RWPE1 (cell line): ENCODE results near the gene IGFBP3.

ENCODE experiments used
- CTCF ChIA-PET: fragments of 350-600 bp; sonication (Branson Sonifier 250); formaldehyde crosslinking; extraction: SDS; loops from one replicate; lab custom pipeline; 2021; lab: Yijun Ruan, JAX
- POLR2A ChIA-PET: fragments of 400-600 bp; formaldehyde crosslinking; extraction: SDS; loops from one replicate; lab custom pipeline; 2020; ENCODE audit warnings: antibody characterized with exemption; ENCODE audit not compliant: low non-redundant PET; lab: Yijun Ruan, JAX
- DNase-seq: peaks from one replicate; pipeline ENCODE4 v3.0.0; 2012; ENCODE audit warnings: low spot score
- H3K27ac ChIP-seq: fragments of 450-650 bp; 2 replicates; pipeline ENCODE4 v1.5.1; 2017
- TF ChIP-seq, protein P1 (sequence below): fragments of 450-650 bp; conservative IDR thresholded peaks from 2 replicates; pipeline ENCODE4 v1.5.1; 2017; ENCODE audit warnings: low read depth, mild to moderate bottlenecking

The IGFBP3 gene

DNA sequence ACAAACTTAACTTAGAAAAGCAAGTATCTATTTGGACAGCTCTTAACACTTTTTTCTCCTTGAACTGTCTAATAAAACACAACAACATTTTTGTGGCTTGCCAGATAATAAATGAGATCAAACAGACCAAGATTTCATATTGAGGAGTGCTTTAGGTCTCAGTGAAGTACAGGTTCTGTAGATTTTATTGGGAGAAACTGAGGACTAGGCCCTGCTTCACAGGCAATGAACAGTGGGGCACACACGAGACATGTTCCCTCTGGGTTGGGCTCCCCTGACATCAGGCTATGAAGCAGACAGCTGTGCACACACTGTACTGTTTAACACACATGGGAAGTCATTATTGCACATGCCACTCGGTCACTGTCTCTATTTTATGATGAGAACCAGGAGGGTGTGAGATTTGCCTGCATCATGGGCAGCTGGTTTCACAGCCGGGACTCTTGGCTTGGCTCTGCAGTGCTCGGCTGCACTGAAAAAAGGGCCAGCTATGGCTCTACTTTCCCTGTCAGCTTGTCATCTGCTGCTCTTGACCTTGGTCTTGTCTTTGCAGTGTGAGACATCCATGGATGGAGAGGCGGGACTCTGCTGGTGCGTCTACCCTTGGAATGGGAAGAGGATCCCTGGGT is 28.6 kb downstream of the IGFBP3 start:
- CTCF ChIA-PET = interaction anchor here (0.6 to 0.9 kb wide), 4 partner anchors 18 to 1361 kb away, joined by 3 read pairs; no protein-coding TSS in a partner anchor
- no peak for DNase-seq
- H3K27ac ChIP-seq = no peak overlapping the region
- TF ChIP-seq, protein P1, sequence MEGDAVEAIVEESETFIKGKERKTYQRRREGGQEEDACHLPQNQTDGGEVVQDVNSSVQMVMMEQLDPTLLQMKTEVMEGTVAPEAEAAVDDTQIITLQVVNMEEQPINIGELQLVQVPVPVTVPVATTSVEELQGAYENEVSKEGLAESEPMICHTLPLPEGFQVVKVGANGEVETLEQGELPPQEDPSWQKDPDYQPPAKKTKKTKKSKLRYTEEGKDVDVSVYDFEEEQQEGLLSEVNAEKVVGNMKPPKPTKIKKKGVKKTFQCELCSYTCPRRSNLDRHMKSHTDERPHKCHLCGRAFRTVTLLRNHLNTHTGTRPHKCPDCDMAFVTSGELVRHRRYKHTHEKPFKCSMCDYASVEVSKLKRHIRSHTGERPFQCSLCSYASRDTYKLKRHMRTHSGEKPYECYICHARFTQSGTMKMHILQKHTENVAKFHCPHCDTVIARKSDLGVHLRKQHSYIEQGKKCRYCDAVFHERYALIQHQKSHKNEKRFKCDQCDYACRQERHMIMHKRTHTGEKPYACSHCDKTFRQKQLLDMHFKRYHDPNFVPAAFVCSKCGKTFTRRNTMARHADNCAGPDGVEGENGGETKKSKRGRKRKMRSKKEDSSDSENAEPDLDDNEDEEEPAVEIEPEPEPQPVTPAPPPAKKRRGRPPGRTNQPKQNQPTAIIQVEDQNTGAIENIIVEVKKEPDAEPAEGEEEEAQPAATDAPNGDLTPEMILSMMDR = no peak
- POLR2A ChIA-PET = no interaction called here

DNA sequence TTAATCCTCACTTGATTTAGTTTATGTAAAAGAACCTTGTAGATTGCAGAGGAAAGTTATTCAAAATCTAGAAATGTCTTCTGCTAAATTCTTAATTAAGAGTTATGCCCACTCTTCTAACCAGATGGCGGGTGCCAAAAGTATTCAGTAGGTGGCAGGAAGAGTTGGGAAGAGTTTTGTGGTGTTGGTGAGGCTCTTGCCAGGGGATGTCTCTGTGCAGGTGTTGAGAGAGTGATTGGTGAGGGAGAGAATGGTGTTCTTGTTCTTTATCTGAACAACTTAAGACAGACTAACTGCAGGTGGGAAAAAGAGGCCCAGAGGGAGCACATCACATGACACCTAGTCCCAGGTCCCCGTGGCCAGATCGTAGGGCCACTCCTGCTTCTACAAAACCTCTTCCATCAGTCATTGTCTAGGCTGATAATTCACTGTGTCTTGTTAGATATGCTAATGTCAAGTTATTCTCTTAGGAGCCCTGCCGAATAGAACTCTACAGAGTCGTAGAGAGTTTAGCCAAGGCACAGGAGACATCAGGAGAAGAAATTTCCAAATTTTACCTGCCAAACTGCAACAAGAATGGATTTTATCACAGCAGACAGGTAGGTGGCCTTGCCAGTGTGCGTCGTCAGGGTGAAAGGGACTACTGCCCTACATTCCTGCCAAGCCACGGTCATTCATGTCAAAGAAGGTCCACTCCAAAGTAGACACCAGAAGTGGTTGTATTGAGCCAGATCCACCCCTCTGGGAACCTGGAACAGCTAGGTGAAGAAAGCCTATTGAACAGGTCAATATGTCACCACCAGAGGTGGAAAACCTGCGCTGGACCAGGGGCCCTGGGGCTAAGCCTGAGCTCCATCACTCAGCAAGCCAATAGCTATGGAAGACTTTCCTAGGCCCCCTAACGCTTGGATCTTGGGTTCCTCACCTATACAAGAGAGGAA is 29.3 kb downstream of the IGFBP3 start:
- H3K27ac ChIP-seq = no peak overlapping the region
- DNase-seq = no peak
- CTCF ChIA-PET = interaction anchor here (0.6 to 1.2 kb wide), 7 partner anchors 18 to 1362 kb away, joined by 3 to 4 read pairs (median 3); no protein-coding TSS in a partner anchor
- TF ChIP-seq, protein P1 = peak; percentile 53
- POLR2A ChIA-PET = no interaction called here

DNA sequence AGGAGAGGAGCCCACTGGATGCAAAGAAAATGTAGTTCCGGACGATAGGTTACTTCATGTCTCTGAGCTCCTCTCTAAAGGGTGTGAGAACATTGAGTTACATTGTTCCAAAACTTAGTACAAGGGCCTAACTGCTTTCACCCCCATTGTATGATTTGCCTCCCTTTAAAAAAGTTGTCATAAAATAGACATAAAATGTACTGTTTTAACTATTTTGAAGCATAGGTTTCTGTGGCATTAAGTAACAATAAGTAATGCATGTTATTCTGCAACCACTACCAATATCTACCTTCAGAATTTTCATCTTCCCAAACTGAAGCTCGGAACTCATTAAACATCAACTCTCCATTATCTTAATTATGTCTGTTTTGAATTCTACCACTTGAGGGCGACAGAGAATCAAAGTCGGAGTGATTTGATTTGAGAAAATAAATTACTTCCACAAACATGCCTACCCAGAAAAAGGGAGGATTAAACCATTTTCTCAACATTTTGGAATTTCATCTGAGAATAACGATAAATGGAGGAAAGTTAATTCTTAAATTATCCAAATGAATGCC is 30.1 kb downstream of the IGFBP3 start:
- CTCF ChIA-PET = interaction anchor here (0.6 to 1.2 kb wide), 6 partner anchors 12 to 1290 kb away, joined by 3 to 4 read pairs (median 4); no protein-coding TSS in a partner anchor
- no peak overlapping the region for H3K27ac ChIP-seq
- DNase-seq = peak; percentile 48
- POLR2A ChIA-PET = no interaction called here
- TF ChIP-seq, protein P1 = peak; percentile 89

DNA sequence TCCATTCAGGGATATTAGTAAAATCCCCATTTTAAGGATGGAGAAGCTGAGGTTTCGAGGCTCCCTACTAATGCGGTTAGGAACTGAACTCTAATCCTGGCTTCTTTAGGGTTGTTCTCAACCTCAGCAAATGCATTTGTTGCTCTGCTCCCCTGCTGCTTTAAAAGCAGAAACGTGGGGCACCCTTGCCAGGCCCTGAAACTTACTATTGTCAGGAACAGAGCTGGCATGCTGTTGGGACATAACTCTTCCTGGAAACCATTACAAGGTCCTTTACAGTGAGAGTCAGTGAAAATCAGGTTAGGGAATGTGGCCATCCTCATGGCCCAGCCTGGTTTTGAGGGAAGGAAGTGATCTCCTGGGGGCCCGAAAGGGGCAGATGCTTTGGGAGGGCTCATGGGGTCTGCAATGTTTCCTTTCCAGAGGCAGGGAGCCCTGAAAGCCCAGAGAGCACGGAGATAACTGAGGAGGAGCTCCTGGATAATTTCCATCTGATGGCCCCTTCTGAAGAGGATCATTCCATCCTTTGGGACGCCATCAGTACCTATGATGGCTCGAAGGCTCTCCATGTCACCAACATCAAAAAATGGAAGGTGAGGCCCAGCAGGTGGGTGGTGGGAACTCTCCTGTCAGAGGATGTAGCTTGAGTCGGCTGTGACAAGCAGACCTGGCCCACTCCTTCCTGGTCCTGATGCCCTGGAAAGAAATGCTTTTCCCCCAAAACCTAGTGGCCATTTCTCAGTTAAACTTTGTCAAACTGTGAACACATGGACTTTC is 30.8 kb downstream of the IGFBP3 start:
- DNase-seq = no peak
- ChIA-PET POLR2A (no interaction called here), CTCF (interaction anchor here (0.6 to 1.2 kb wide), 7 partner anchors 10 to 1290 kb away, joined by 3 to 4 read pairs (median 3); no protein-coding TSS in a partner anchor)

DNA sequence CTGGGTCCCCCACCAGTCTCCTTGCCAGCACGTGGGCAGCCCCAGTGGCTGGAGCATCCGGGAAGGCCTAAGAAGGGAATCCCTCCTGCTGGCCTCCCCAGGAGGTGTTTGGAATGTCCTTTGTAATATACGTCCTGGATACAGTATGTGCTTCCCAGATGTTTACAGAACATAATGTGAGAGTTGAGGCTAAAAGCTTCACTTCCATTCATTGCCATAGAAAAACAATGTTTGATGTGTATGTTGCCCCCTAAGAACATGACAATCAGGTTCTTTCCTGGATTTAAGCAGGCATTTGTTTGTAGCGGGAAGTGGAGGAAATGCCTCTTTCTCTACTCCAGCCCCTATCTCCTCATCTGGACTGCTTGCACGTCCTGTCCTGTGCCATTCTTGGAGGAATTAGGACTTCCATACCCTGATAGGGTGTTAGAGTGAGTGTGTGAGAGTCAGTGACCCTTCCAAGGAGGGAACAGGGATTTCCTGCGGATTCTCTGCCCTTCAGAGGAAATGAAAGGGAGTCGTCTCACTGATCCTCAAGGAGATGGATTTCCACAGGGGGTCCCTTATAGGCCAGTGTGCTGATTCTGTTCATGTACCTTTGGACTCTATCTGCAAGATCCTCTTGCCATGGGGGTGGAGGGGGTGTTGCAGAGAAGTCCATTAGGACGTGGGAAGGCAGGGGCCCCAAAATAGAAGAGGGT is 31.6 kb downstream of the IGFBP3 start:
- CTCF ChIA-PET = interaction anchor here (1.0 kb wide), 1 partner anchor 11 kb away, joined by 3 read pairs; no protein-coding TSS in a partner anchor
- no peak for DNase-seq
- POLR2A ChIA-PET = no interaction called here
- TF ChIP-seq, protein P1 = no peak
- no peak overlapping the region for H3K27ac ChIP-seq

More for the DNA sequence above, 30.8 kb downstream of the IGFBP3 start:
- TF ChIP-seq, protein P1 = no peak
- no peak overlapping the region for H3K27ac ChIP-seq
